Liver (tissue), 3 donors: ENCODE results near the gene ZER1.

ENCODE experiments used
- FOXA2 ChIP-seq: IDR thresholded peaks from 2 replicates; pipeline ENCODE4 v1.6.1; 2016; ENCODE audit warnings: antibody characterized with exemption
- GABPA ChIP-seq, 2 donors: IDR thresholded peaks in 1 of 2; conservative IDR thresholded peaks in 1 of 2; 2 replicates each; pipeline ENCODE4 v1.6.1; 2016; ENCODE audit warnings: antibody characterized with exemption in 2 of 2, mild to moderate bottlenecking in 1 of 2, moderate library complexity in 1 of 2
- JUND ChIP-seq, 2 donors: IDR thresholded peaks; 2 replicates each; pipeline ENCODE4 v1.6.1; 2016; ENCODE audit warnings: antibody characterized with exemption in 2 of 2
- RAD21 ChIP-seq, 2 donors: IDR thresholded peaks; 2 replicates each; pipeline ENCODE4 v1.6.1; 2016; ENCODE audit warnings: antibody characterized with exemption in 2 of 2, mild to moderate bottlenecking in 2 of 2
- TAF1 ChIP-seq: conservative IDR thresholded peaks from 2 replicates; pipeline ENCODE4 v1.6.1; 2016; ENCODE audit warnings: antibody characterized with exemption, mild to moderate bottlenecking
- YY1 ChIP-seq: IDR thresholded peaks from 2 replicates; pipeline ENCODE4 v1.6.1; 2016; ENCODE audit warnings: antibody characterized with exemption, mild to moderate bottlenecking
- TF ChIP-seq, protein P1 (sequence below): fragments of 150-350 bp; IDR thresholded peaks from 2 replicates; pipeline ENCODE4 v1.5.1; 2017; ENCODE audit warnings: improper control_type of control experiment, low read depth, low read length; ENCODE audit not compliant: missing input control
- TF ChIP-seq, protein P2 (sequence below): IDR thresholded peaks from 2 replicates; pipeline ENCODE4 v1.6.1; 2016; ENCODE audit warnings: antibody characterized with exemption, mild to moderate bottlenecking
- TF ChIP-seq, protein P3 (sequence below): IDR thresholded peaks from 2 replicates; pipeline ENCODE4 v1.6.1; 2016; ENCODE audit warnings: antibody characterized with exemption
- TF ChIP-seq, protein P4 (sequence below): IDR thresholded peaks from 2 replicates; pipeline ENCODE4 v1.6.1; 2016; ENCODE audit warnings: antibody characterized with exemption
- donor health status: healthy.
- donor health status: healthy.

DNA sequence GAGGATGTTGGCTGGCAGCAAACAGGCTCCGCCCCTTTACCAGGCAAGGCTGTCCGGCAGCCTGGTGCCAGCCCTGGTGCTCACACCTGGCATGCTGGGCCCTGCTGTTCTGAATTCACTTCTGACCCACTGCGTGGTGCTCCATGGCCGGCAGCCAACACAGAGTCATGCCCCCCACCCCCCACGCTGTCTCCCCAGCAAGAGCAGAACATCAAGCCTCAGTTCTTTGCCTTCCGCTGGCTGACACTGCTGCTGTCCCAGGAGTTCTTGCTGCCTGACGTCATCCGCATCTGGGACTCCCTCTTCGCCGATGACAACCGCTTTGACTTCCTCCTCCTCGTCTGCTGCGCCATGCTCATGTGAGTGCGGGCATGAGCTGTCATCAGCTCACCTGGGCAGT is 33.9 kb upstream of the ZER1 start:
- TF ChIP-seq YY1 = no peak
- TF ChIP-seq, protein P1, sequence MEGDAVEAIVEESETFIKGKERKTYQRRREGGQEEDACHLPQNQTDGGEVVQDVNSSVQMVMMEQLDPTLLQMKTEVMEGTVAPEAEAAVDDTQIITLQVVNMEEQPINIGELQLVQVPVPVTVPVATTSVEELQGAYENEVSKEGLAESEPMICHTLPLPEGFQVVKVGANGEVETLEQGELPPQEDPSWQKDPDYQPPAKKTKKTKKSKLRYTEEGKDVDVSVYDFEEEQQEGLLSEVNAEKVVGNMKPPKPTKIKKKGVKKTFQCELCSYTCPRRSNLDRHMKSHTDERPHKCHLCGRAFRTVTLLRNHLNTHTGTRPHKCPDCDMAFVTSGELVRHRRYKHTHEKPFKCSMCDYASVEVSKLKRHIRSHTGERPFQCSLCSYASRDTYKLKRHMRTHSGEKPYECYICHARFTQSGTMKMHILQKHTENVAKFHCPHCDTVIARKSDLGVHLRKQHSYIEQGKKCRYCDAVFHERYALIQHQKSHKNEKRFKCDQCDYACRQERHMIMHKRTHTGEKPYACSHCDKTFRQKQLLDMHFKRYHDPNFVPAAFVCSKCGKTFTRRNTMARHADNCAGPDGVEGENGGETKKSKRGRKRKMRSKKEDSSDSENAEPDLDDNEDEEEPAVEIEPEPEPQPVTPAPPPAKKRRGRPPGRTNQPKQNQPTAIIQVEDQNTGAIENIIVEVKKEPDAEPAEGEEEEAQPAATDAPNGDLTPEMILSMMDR = no peak
- no peak for TF ChIP-seq TAF1
- TF ChIP-seq, protein P2, sequence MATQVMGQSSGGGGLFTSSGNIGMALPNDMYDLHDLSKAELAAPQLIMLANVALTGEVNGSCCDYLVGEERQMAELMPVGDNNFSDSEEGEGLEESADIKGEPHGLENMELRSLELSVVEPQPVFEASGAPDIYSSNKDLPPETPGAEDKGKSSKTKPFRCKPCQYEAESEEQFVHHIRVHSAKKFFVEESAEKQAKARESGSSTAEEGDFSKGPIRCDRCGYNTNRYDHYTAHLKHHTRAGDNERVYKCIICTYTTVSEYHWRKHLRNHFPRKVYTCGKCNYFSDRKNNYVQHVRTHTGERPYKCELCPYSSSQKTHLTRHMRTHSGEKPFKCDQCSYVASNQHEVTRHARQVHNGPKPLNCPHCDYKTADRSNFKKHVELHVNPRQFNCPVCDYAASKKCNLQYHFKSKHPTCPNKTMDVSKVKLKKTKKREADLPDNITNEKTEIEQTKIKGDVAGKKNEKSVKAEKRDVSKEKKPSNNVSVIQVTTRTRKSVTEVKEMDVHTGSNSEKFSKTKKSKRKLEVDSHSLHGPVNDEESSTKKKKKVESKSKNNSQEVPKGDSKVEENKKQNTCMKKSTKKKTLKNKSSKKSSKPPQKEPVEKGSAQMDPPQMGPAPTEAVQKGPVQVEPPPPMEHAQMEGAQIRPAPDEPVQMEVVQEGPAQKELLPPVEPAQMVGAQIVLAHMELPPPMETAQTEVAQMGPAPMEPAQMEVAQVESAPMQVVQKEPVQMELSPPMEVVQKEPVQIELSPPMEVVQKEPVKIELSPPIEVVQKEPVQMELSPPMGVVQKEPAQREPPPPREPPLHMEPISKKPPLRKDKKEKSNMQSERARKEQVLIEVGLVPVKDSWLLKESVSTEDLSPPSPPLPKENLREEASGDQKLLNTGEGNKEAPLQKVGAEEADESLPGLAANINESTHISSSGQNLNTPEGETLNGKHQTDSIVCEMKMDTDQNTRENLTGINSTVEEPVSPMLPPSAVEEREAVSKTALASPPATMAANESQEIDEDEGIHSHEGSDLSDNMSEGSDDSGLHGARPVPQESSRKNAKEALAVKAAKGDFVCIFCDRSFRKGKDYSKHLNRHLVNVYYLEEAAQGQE = no peak
- no peak for TF ChIP-seq RAD21 (IDR thresholded peaks at IDR 0.05)
- TF ChIP-seq GABPA (IDR thresholded peaks at IDR 0.05 in 1 of 2, conservative IDR thresholded peaks at IDR 0.05 in 1 of 2) = no peak
- no peak for TF ChIP-seq JUND (IDR thresholded peaks at IDR 0.05)
- TF ChIP-seq, protein P3, sequence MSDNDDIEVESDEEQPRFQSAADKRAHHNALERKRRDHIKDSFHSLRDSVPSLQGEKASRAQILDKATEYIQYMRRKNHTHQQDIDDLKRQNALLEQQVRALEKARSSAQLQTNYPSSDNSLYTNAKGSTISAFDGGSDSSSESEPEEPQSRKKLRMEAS = no peak
- TF ChIP-seq, protein P4, sequence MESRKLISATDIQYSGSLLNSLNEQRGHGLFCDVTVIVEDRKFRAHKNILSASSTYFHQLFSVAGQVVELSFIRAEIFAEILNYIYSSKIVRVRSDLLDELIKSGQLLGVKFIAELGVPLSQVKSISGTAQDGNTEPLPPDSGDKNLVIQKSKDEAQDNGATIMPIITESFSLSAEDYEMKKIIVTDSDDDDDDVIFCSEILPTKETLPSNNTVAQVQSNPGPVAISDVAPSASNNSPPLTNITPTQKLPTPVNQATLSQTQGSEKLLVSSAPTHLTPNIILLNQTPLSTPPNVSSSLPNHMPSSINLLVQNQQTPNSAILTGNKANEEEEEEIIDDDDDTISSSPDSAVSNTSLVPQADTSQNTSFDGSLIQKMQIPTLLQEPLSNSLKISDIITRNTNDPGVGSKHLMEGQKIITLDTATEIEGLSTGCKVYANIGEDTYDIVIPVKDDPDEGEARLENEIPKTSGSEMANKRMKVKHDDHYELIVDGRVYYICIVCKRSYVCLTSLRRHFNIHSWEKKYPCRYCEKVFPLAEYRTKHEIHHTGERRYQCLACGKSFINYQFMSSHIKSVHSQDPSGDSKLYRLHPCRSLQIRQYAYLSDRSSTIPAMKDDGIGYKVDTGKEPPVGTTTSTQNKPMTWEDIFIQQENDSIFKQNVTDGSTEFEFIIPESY = no peak
- TF ChIP-seq FOXA2 = no peak
